H1 (cell line): ENCODE results near the gene PTTG1IP. TPM values are rescaled to one million over a fixed set of nuclear protein-coding genes. Genes with fewer than 3 reads are reported as not detected.

Experiments
- CTCF ChIA-PET: fragments of 300-600 bp; sonication (Branson Sonifier 250); formaldehyde crosslinking; loops from one replicate; lab custom pipeline; 2021; ENCODE audit not compliant: partially characterized antibody; lab: Charles Lee
- POLR2A ChIA-PET: fragments of 300-600 bp; sonication (Branson Sonifier 250); formaldehyde crosslinking; loops from one replicate; lab custom pipeline; 2021; ENCODE audit warnings: inconsistent platforms; ENCODE audit not compliant: partially characterized antibody; lab: Charles Lee
- DNase-seq, 2 experiments: peaks; one replicate each; pipeline versions ENCODE4 v3.0.0 to v3.0.0-alpha.2; 2010 to 2022; ENCODE audit warnings: low spot score in 2 of 2, low read depth in 1 of 2, mixed read lengths in 1 of 2
- FAIRE-seq: peaks from 2 replicates; lab custom pipeline; 2011; peaks lifted over from hg19 to GRCh38; lab: Jason Lieb, UNC
- H2AFZ ChIP-seq: 2 replicates; pipeline ENCODE4 v1.8.1; 2012; ENCODE audit warnings: low read length, inconsistent platforms
- H2AK5ac ChIP-seq: 2 replicates; pipeline ENCODE4 v1.6.1; 2013; ENCODE audit warnings: low read depth, low read length
- H2BK120ac ChIP-seq: replicated peaks from 2 replicates; pipeline ENCODE3; 2013; ENCODE audit warnings: low read depth, low read length, inconsistent platforms
- H2BK12ac ChIP-seq: 2 replicates; pipeline ENCODE4 v1.6.1; 2013; ENCODE audit warnings: low read depth, low read length
- H2BK15ac ChIP-seq: 2 replicates; pipeline ENCODE4 v1.6.1; 2013; ENCODE audit warnings: low read length
- H2BK20ac ChIP-seq: 2 replicates; pipeline ENCODE4 v1.6.1; 2013; ENCODE audit warnings: low read length
- H2BK5ac ChIP-seq: 2 replicates; pipeline ENCODE4 v1.6.1; 2013; ENCODE audit warnings: low read depth, low read length
- H3K14ac ChIP-seq: 2 replicates; pipeline ENCODE4 v1.6.1; 2013; ENCODE audit warnings: inconsistent platforms; ENCODE audit not compliant: insufficient read length
- H3K18ac ChIP-seq: 2 replicates; pipeline ENCODE4 v1.6.1; 2013; ENCODE audit warnings: low read length; ENCODE audit errors: extremely low read depth
- H3K23ac ChIP-seq: 2 replicates; pipeline ENCODE4 v1.6.1; 2013; ENCODE audit warnings: inconsistent platforms; ENCODE audit not compliant: insufficient read length
- H3K23me2 ChIP-seq: 2 replicates; pipeline ENCODE4 v1.6.1; 2013; ENCODE audit warnings: low read depth, low read length
- H3K27ac ChIP-seq: 2 replicates; pipeline ENCODE4 v1.6.1; 2011; ENCODE audit warnings: low read depth, low read length, inconsistent platforms
- H3K27me3 ChIP-seq, 4 experiments: replicated peaks in 1 of 4; 1 replicate in 1 of 4; 2 replicates in 3 of 4; pipeline versions ENCODE4 v1.6.1 to v1.8.1; 2011 to 2013; ENCODE audit warnings: low read length in 3 of 4, mild to moderate bottlenecking in 3 of 4, inconsistent platforms in 2 of 4, mixed read lengths in 2 of 4, moderate library complexity in 1 of 4; ENCODE audit not compliant: control insufficient read depth in 3 of 4, insufficient read depth in 3 of 4; ENCODE audit errors: extremely low read depth in 1 of 4
- H3K36me3 ChIP-seq, 4 experiments: 2 replicates each; pipeline versions ENCODE4 v1.6.1 to v1.8.1; 2011 to 2013; ENCODE audit warnings: mild to moderate bottlenecking in 4 of 4, low read length in 3 of 4, moderate library complexity in 2 of 4, control low read depth in 1 of 4, inconsistent platforms in 1 of 4; ENCODE audit not compliant: insufficient read depth in 4 of 4, control insufficient read depth in 2 of 4
- H3K4ac ChIP-seq: replicated peaks from 2 replicates; pipeline ENCODE3; 2013; ENCODE audit warnings: low read length, low read depth, mixed read lengths, inconsistent platforms; ENCODE audit not compliant: insufficient read length
- H3K4me1 ChIP-seq, 4 experiments: replicated peaks in 1 of 4; 1 replicate in 1 of 4; 2 replicates in 3 of 4; pipeline versions ENCODE4 v1.6.1 to v1.8.1; 2011 to 2013; ENCODE audit warnings: low read length in 3 of 4, inconsistent platforms in 2 of 4, mixed read lengths in 1 of 4; ENCODE audit not compliant: insufficient read depth in 4 of 4, control insufficient read depth in 3 of 4
- H3K4me2 ChIP-seq, 2 experiments: 2 replicates each; pipeline versions ENCODE4 v1.6.1 to v1.8.1; 2011 to 2013; ENCODE audit warnings: low read depth in 2 of 2, low read length in 2 of 2, control low read depth in 1 of 2, inconsistent platforms in 1 of 2, mild to moderate bottlenecking in 1 of 2; ENCODE audit not compliant: insufficient read depth in 1 of 2
- H3K4me3 ChIP-seq, 4 experiments: fragments of 200-600, 300-600 bp in 1 of 4; sonication (generic), shearing (Covaris generic), sonication (Bioruptor Twin) in 1 of 4; 2 replicates each; pipeline versions ENCODE4 v1.5.1 to v1.8.1; 2011 to 2016; ENCODE audit warnings: low read length in 4 of 4, low read depth in 3 of 4, control low read depth in 2 of 4, inconsistent platforms in 2 of 4, mild to moderate bottlenecking in 2 of 4, mixed read lengths in 1 of 4, moderate library complexity in 1 of 4; ENCODE audit not compliant: insufficient read depth in 2 of 4; ENCODE audit errors: extremely low read depth in 1 of 4
- H3K56ac ChIP-seq: replicated peaks from 2 replicates; pipeline ENCODE3; 2013; ENCODE audit warnings: low read depth, mild to moderate bottlenecking, mixed read lengths, low read length, inconsistent platforms; ENCODE audit not compliant: insufficient read length
- H3K79me1 ChIP-seq: 2 replicates; pipeline ENCODE4 v1.6.1; 2013; ENCODE audit warnings: low read depth, low read length, control low read depth
- H3K79me2 ChIP-seq, 2 experiments: 2 replicates each; pipeline versions ENCODE4 v1.6.1 to v1.8.1; 2012 to 2013; ENCODE audit warnings: low read length in 2 of 2, mild to moderate bottlenecking in 2 of 2, inconsistent platforms in 1 of 2; ENCODE audit not compliant: insufficient read depth in 2 of 2, control insufficient read depth in 1 of 2
- H3K9ac ChIP-seq, 4 experiments: replicated peaks in 1 of 4; 1 replicate in 1 of 4; 2 replicates in 3 of 4; pipeline versions ENCODE4 v1.6.1 to v1.8.1; 2011 to 2013; ENCODE audit warnings: low read depth in 3 of 4, low read length in 3 of 4, control low read depth in 2 of 4, mild to moderate bottlenecking in 2 of 4, moderate library complexity in 2 of 4, inconsistent platforms in 1 of 4; ENCODE audit errors: extremely low read depth in 1 of 4
- H3K9me3 ChIP-seq, 2 experiments: 2 replicates each; pipeline versions ENCODE4 v1.6.1 to v1.8.1; 2012 to 2013; ENCODE audit warnings: mild to moderate bottlenecking in 2 of 2, moderate library complexity in 2 of 2, control low read depth in 1 of 2, inconsistent platforms in 1 of 2, low read depth in 1 of 2, low read length in 1 of 2, mixed read lengths in 1 of 2; ENCODE audit not compliant: insufficient read depth in 2 of 2
- H4K20me1 ChIP-seq, 2 experiments: replicated peaks in 1 of 2; 2 replicates each; pipeline versions ENCODE3 to v1.8.1; 2011 to 2013; ENCODE audit warnings: inconsistent platforms in 2 of 2, low read length in 2 of 2, mild to moderate bottlenecking in 1 of 2; ENCODE audit not compliant: insufficient read depth in 2 of 2, control insufficient read depth in 1 of 2
- H4K5ac ChIP-seq: 2 replicates; pipeline ENCODE4 v1.6.1; 2013; ENCODE audit warnings: low read length, low read depth, mixed read lengths, inconsistent platforms; ENCODE audit not compliant: insufficient read length
- H4K8ac ChIP-seq: 2 replicates; pipeline ENCODE4 v1.8.0; 2013; ENCODE audit warnings: mild to moderate bottlenecking, moderate library complexity, low read length, inconsistent platforms; ENCODE audit not compliant: insufficient read depth; ENCODE audit errors: extremely low read depth
- H4K91ac ChIP-seq: replicated peaks from 2 replicates; pipeline ENCODE3; 2013; ENCODE audit warnings: low read length, mixed read lengths, inconsistent platforms; ENCODE audit not compliant: insufficient read length
- POLR2A ChIP-seq, 2 experiments: IDR thresholded peaks; 1 replicate in 1 of 2; 2 replicates in 1 of 2; pipeline ENCODE4 v1.6.1; 2011; ENCODE audit warnings: low read depth in 2 of 2, low read length in 2 of 2, mild to moderate bottlenecking in 2 of 2; ENCODE audit errors: control extremely low read depth in 1 of 2
- RBBP5 ChIP-seq: IDR thresholded peaks from 2 replicates; pipeline ENCODE4 v1.7.1; 2012; ENCODE audit warnings: low read depth, mild to moderate bottlenecking, inconsistent platforms, low read length, moderate library complexity, borderline replicate concordance
- WGBS, 2 experiments: shearing (Covaris generic) in 1 of 2; methylation state at CpG; one replicate each; pipeline versions ENCODE4 v1.1.6 to v1.1.7; 2013 to 2015; ENCODE audit warnings: low lambda C conversion rate in 2 of 2, mixed read lengths in 2 of 2, inconsistent platforms in 1 of 2, low coverage in 1 of 2, missing lambda C conversion rate in 1 of 2; ENCODE audit not compliant: insufficient replicate concordance in 2 of 2, insufficient coverage in 1 of 2, insufficient read length in 1 of 2; ENCODE audit errors: extremely low coverage in 1 of 2, missing lambda C conversion rate in 1 of 2; 5-methylcytosine and 5-hydroxymethylcytosine counted together
- polyA plus RNA-seq, 7 experiments: library from polyadenylated mRNA; depleted of rRNA in 3 of 7; stranded (reverse) in 5 of 7; unstranded in 2 of 7; fragments of >200 nt in 5 of 7; fragments of 200-250 nt in 2 of 7; gene quantifications; 1 replicate in 5 of 7; 2 replicates in 1 of 7; 4 replicates in 1 of 7; pipeline versions ENCODE4 v1.2.1 to v1.2.3, GENCODE V29; 2011 to 2013; ENCODE audit warnings: missing spikeins in 2 of 7, mixed read lengths in 2 of 7
- total RNA-seq: library from RNA; stranded (reverse); fragmentation: NEBNext Ultra II Directional; extraction: Animal tissue kit (Norgen Biotek cat#: 25700); gene quantifications from 2 replicates; pipeline ENCODE4 v1.2.1, GENCODE V29; 2021

PTTG1IP gene
- total and polyA plus RNA-seq, 2 of the 8 experiments (the other 6 are each of a cell fraction or from before 2014, with no cell fraction given): 90.8 to 130 TPM

GRCh38 chr21:44805226-44805625 is 68.3 kb downstream of the PTTG1IP start:
- no peak overlapping the region for H3K23ac ChIP-seq
- H2AK5ac ChIP-seq: no peak overlapping the region
- no peak overlapping the region for H3K4me2 ChIP-seq
- no peak overlapping the region for H3K18ac ChIP-seq
- POLR2A ChIA-PET: interaction anchor here (0.8 to 8.0 kb wide), 5 partner anchors 9 to 56 kb away, joined by 3 to 72 read pairs (median 3); no protein-coding TSS in a partner anchor
- H3K79me1 ChIP-seq: 0 out of 2 replicates have a peak, but pooled peaks cover 2% of the 10 kb centered on the region
- no peaks in the 10 kb centered on the region for H3K9me3 ChIP-seq
- H3K4me1 ChIP-seq: peaks cover 0 to 8% (median 1%) of the 10 kb centered on the region in 4 experiments; a peak in 3 of 7 replicates
- no peak overlapping the region for H3K27ac ChIP-seq
- no peak overlapping the region for H3K4ac ChIP-seq
- H4K8ac ChIP-seq: no peak overlapping the region
- no peak overlapping the region for H3K9ac ChIP-seq
- H3K23me2 ChIP-seq: peaks cover 5% of the 10 kb centered on the region
- peaks cover 0 to 27% (median 15%) of the 10 kb centered on the region in 4 experiments; a peak in 5 of 8 replicates for H3K36me3 ChIP-seq
- peaks cover 6 to 7% of the 10 kb centered on the region in 2 experiments for H4K20me1 ChIP-seq
- no peak overlapping the region for H3K14ac ChIP-seq
- TF ChIP-seq RBBP5 (no peak), POLR2A (IDR thresholded peaks at IDR 0.05; ENCODE audit: control extremely low read depth in 1 of 2, low read depth in 2 of 2, low read length in 2 of 2) (no peak)
- WGBS, 2 experiments: 79% methylated on average over 4 of the region's 4 CpGs; no CpG with 5 or more reads in 1 of the 2 experiments
- H2BK120ac ChIP-seq: no peak overlapping the region
- no peak overlapping the region for H3K4me3 ChIP-seq
- H2BK20ac ChIP-seq: no peak overlapping the region
- no peak overlapping the region for H4K5ac ChIP-seq
- no peak overlapping the region for H4K91ac ChIP-seq
- FAIRE-seq (no peak), DNase-seq (no peak)
- no peak overlapping the region for H2AFZ ChIP-seq
- no peak overlapping the region for H3K56ac ChIP-seq
- CTCF ChIA-PET: interaction anchor here (1.0 to 3.1 kb wide), 4 partner anchors 12 to 317 kb away, joined by 3 to 12 read pairs (median 3); no protein-coding TSS in a partner anchor
- no peak overlapping the region for H2BK5ac ChIP-seq
- H3K27me3 ChIP-seq: no peaks in the 10 kb centered on the region
- no peak overlapping the region for H2BK15ac ChIP-seq
- H3K79me2 ChIP-seq: peaks cover 4 to 12% of the 10 kb centered on the region in 2 experiments
- no peak overlapping the region for H2BK12ac ChIP-seq
